ENCODE results near the gene CFTR. TPM values are rescaled to one million over a fixed set of nuclear protein-coding genes. Genes with fewer than 3 reads are reported as not detected.
A peak's percentile ranks its signal among the peaks of the same experiment; 100 is the strongest.

CFTR gene
- total RNA-seq, 1 donor from 2014 or later, result 11.0 TPM

DNA sequence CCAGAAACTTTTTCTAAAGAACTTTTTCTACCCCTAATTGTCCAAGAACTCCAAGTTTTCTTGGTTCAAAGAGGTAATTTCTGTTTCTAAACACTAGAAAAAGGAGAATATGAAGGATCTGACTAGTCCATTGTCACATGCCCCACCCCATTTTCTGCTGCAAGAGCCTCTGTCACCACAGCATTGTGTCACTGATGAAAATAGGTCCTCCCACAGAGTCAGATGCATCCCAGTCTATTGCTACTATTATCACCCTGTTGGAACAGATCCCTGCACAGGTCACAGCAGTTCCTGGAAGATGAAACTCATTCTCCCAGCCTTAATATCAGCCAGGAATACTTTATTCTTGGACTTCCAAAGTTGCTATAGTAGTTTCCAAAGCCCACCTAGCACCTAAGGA, 7.5 kb upstream of the CFTR start:
- no peak overlapping the region for H3K27ac Mint-ChIP-seq
- H3K4me1 Mint-ChIP-seq (ENCODE audit: unreplicated experiment), result no peaks in the 10 kb centered on the region
- no peak for DNase-seq (ENCODE audit: extremely low spot score, unreplicated experiment)
- TF ChIP-seq, protein P1, sequence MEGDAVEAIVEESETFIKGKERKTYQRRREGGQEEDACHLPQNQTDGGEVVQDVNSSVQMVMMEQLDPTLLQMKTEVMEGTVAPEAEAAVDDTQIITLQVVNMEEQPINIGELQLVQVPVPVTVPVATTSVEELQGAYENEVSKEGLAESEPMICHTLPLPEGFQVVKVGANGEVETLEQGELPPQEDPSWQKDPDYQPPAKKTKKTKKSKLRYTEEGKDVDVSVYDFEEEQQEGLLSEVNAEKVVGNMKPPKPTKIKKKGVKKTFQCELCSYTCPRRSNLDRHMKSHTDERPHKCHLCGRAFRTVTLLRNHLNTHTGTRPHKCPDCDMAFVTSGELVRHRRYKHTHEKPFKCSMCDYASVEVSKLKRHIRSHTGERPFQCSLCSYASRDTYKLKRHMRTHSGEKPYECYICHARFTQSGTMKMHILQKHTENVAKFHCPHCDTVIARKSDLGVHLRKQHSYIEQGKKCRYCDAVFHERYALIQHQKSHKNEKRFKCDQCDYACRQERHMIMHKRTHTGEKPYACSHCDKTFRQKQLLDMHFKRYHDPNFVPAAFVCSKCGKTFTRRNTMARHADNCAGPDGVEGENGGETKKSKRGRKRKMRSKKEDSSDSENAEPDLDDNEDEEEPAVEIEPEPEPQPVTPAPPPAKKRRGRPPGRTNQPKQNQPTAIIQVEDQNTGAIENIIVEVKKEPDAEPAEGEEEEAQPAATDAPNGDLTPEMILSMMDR (conservative IDR thresholded peaks at IDR 0.05), result no peak
- H3K36me3 Mint-ChIP-seq, result no peaks in the 10 kb centered on the region
- H3K27me3 Mint-ChIP-seq, result peaks cover 19% of the 10 kb centered on the region
- no peak overlapping the region for H3K4me3 Mint-ChIP-seq
- H3K9me3 Mint-ChIP-seq, result no peaks in the 10 kb centered on the region

DNA sequence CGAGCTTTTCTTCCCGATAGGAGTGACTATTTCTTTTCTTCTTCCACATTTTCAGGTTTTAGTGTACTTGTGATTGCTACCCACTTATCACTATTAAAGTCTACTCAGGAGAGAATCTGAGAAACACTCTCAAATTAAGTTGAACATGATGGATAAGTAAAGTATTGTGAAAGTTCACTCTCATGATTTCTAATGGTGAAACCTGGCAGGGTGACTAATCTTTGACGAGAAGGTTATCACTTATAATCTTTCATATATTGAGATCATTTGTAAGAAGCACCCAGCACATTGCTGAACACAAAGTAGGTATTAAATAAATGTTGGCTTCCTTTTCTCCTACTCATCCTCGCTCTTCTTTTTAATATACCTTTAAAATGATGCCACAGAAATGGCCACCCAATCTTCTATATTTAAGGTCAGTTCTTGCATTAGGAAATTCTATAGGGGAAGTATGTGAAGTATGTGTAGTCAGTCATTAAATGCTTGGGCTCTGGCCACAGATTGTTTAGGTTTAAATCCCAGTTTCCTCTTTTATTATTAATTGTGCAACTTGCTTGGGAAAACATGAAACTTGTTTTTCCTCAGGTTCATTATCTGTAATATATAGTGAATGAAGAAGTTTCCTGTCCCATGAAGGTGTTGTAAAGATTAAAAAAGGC, 3.1 kb upstream of the CFTR start:
- Mint-ChIP-seq H3K4me3 (no peak overlapping the region), H3K4me1 (ENCODE audit: unreplicated experiment) (peaks cover 10% of the 10 kb centered on the region), H3K36me3 (no peaks in the 10 kb centered on the region), H3K27me3 (peaks cover 51% of the 10 kb centered on the region), H3K9me3 (no peaks in the 10 kb centered on the region), H3K27ac (no peak overlapping the region)
- DNase-seq (ENCODE audit: extremely low spot score, unreplicated experiment), result no peak
- TF ChIP-seq, protein P1 (conservative IDR thresholded peaks at IDR 0.05), result no peak

DNA sequence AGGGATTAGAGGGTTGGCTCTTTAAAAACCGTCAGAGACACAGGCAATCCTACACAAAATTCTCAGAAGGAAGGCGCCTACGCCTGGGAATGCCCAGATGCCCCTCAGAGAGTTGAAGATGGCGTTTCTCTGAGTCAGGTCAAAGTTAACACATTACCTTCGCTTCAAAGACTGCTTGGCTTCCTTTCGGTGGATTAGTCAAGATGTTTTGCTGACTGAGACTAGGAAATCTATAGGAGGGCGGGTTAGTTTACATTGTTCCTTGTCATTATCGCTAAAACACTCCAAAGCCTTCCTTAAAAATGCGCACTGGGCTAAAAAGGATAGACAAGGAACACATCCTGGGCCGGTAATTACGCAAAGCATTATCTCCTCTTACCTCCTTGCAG, 995 bp upstream of the CFTR start:
- H3K4me3 Mint-ChIP-seq, result peak overlapping the region; percentile 92
- no peaks in the 10 kb centered on the region for H3K36me3 Mint-ChIP-seq
- peaks cover 10% of the 10 kb centered on the region for H3K4me1 Mint-ChIP-seq (ENCODE audit: unreplicated experiment)
- peaks cover 54% of the 10 kb centered on the region for H3K27me3 Mint-ChIP-seq
- DNase-seq (ENCODE audit: extremely low spot score, unreplicated experiment), result no peak
- TF ChIP-seq, protein P1 (conservative IDR thresholded peaks at IDR 0.05), result no peak
- no peaks in the 10 kb centered on the region for H3K9me3 Mint-ChIP-seq
- peak overlapping the region; percentile 61 for H3K27ac Mint-ChIP-seq

DNA sequence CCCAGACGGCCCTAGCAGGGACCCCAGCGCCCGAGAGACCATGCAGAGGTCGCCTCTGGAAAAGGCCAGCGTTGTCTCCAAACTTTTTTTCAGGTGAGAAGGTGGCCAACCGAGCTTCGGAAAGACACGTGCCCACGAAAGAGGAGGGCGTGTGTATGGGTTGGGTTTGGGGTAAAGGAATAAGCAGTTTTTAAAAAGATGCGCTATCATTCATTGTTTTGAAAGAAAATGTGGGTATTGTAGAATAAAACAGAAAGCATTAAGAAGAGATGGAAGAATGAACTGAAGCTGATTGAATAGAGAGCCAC, 184 bp downstream of the CFTR start:
- H3K4me3 Mint-ChIP-seq, result peak overlapping the region; percentile 92

DNA sequence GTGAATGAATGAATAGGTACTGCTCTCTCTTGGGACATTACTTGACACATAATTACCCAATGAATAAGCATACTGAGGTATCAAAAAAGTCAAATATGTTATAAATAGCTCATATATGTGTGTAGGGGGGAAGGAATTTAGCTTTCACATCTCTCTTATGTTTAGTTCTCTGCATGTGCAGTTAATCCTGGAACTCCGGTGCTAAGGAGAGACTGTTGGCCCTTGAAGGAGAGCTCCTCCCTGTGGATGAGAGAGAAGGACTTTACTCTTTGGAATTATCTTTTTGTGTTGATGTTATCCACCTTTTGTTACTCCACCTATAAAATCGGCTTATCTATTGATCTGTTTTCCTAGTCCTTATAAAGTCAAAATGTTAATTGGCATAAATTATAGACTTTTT, 1.2 kb downstream of the CFTR start:
- TF ChIP-seq, protein P1 (conservative IDR thresholded peaks at IDR 0.05), result no peak
- Mint-ChIP-seq H3K9me3 (no peaks in the 10 kb centered on the region), H3K4me1 (ENCODE audit: unreplicated experiment) (peaks cover 10% of the 10 kb centered on the region), H3K27me3 (peaks cover 52% of the 10 kb centered on the region), H3K27ac (no peak overlapping the region), H3K4me3 (peak overlapping the region; percentile 82), H3K36me3 (no peaks in the 10 kb centered on the region)
- DNase-seq (ENCODE audit: extremely low spot score, unreplicated experiment), result no peak

More for the DNA sequence above, 184 bp downstream of the CFTR start:
- H3K9me3 Mint-ChIP-seq, result no peaks in the 10 kb centered on the region
- no peak for DNase-seq (ENCODE audit: extremely low spot score, unreplicated experiment)
- H3K36me3 Mint-ChIP-seq, result no peaks in the 10 kb centered on the region
- peaks cover 54% of the 10 kb centered on the region for H3K27me3 Mint-ChIP-seq
- H3K4me1 Mint-ChIP-seq (ENCODE audit: unreplicated experiment), result peaks cover 10% of the 10 kb centered on the region
- H3K27ac Mint-ChIP-seq, result no peak overlapping the region
- TF ChIP-seq, protein P1 (conservative IDR thresholded peaks at IDR 0.05), result no peak
